ENCODE results near the gene ZCCHC2.

Gene ZCCHC2

DNA sequence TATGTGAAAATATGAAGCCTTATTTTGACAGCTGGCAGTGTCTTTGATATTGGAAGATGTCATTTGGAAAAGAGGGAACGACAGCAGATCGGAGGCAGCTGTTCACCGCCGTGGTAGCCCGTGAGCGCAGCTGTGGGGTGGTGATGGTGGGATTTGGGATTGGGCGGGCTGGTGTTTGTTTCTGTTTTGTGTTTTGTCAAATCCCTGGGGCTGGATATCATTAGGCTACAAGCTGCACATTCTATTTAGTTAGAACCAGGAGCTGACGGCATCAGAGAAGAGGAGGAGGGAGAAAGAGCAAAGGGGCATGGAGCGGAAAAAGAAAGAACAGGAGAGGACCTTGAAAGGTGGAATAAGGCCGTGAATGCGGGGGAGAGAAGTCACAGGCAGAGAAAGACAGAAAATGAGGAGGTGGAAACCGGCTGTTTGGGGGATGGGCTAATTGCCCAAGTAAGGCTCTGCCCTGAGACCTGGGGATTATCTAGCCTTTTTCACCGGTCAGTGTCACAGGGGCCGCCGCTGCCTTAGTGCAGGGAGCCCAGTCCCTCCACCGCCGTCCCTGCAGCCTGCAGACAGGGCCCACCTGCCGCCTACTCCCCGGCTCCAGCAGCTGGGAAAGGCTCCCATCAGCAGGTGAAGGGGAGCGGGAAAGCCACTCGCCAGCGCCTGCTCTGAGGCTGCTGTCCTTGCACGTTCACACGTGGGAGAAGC lies 88.0 kb downstream of the ZCCHC2 start:
- no peak for DNase-seq

DNA sequence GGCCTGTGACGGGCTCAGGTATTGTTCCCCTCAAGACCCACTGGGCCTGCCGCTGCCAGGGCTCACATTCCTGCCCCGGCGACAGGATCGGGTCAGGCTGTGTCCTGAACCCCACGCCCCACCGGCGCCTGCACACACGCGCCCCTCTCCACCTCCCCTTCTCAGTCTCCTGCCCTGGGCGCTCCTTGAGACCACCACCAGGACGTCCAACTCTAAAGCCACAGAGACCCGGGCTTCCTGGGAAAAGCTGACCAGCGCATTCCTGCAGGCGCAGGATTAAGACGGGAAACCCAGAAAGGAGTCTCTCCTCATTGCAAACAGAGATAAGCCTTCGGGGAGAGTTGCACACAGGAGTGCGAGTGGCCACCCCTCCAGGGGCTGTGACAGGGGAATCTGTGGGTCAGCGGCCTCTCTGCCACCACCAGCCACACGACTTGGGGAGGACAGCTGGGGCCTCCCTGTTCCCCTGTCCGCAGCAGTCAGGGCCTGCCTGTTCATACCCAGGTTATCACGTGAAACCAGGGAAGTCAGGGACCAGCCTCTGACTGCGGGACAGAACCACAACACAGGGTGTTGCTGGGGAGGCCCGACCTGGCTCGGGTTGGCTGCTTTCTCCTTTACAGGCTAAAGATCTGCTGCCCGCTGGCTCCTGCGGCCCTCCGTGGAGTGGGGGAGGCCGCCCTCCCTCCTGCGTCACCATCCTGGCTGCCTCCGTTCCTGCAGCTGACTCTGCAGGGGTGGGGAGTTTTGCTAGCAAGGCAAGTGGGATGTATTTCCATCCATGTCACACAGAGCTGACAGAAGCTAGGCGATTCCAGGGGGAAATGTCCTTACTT lies 88.8 kb downstream of the ZCCHC2 start:
- DNase-seq: no peak

DNA sequence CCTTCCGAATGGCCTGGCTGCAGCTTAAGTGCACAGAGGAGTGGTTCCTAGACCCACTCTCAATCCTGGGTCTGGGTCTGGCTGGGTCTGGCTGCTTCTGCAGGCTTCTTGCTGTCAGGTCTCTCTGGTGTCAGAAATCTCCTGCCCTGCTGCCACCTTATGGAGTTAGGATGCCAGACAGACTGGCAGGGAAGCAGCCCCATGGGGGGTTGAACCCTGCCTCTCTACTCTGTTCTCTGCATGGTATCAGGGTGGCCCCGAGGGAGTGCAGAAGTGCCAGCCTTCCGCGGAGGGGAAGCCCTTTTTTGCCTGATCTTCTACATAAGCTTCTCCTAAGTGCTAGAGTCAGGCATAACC lies 89.4 kb downstream of the ZCCHC2 start:
- DNase-seq: no peak

DNA sequence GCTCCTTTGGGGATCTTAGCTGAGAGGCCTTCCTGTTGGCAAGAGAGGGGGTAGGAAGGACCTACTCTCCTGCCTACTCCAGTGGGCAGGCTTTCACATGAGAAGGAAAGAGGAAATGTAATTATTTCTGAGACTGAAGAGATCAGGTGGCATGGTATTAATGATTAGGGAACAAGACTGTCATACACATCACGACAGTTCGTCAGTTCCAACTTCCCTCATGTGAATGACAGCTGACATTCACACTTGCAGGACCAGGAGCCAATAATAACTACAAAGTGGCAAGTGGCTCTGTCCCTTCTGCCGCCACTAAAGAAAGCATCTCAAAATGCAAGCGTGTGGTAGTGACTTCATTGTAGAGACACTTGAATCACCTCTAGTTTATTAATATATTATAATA lies 90.0 kb downstream of the ZCCHC2 start:
- no peak for DNase-seq

DNA sequence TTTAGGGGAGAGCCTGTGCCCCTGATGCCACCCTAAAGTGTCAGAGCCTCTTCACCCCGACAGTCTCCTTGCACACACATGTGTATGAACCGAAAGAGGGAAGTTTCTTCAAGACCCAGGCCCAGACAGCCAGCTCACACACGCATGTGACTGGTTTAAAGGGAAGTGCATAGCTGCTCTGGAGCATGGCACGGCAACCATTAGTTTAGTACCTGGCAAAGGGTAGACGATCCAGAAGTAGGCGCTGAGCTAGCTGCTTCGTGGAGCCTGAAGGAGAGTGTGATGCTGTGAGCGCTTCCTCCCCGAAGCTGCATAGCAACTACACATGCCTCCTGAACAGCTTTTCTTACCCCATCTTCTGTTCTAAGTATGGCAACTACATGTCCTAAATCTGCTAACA lies 91.7 kb downstream of the ZCCHC2 start:
- no peak for DNase-seq

DNA sequence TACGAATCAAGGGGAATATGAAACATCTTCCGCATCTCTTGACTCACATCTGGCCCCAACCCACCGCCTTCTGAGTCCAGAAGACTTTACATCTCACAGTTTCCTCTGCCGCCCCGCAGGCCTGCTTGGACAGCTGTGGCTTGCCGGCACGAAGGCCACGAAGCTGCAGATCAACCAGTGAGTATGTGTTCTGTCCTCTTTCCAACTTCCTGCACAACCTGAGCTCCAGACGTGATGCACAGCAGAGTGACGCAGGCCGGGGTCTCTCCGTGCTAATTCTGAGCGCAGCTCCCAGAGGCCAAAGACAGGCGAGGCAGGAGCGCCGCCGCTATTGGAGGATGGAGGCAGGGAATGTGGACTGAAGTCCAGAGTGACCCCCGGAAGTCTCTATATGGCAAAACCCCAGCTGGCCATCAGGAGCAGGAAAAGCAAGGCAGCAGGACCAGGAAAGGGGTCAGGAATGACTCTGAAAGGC lies 93.5 kb downstream of the ZCCHC2 start:
- DNase-seq: no peak

DNA sequence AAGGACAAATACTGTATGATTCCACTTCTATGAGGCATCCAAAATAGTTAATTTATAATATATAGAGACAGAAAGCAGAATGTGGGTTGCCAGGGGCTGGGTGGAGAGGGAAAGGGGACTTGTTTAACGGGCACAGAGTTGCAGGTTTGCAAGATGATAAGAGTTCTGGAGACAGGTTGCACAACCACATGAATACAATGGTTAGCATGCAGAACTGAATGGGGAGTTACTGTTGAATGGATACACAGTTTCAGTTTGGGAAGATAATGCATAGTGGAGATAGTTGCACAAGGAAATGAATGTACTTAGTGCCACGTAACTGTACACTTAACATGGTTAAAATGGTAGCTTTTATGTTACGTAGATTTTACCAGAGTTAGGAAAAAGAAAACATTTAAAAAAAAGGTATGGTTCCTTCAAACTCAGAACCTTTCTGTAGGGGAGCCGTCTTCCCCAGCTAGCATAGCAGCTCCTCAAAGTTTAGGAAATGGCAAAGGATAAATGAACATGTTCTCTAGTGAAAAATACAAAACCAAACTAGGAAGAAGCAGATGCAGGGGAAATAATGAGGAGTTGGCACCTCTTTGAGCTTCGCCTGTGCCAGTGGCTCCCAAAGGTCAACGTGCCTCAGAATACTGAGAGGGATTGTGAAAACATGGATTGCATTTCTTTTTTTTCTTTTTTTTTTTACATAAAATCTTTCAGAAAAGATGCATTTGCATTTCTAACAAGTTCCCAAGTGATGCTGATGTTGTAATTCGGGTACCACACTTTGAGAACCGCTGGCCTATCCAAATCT lies 95.2 kb downstream of the ZCCHC2 start:
- DNase-seq: no peak

DNA sequence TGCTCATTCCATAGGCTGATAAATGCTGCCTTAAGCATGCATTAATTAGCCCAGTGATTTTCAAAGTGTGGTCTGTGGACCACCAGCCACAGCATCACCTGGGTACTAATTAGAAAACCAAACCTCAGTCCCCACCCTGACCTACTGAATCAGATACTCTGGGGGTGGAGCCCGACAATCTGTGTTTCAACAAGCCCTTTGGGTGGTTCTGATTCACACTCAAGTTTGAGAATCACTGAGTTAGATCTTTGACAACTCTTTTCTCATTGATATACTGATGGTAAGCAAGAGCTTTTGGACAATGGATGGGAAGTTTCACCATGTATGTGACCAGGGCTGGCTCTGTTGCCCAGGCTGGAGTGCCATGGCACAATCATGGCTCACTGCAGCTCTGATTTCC lies 95.9 kb downstream of the ZCCHC2 start:
- DNase-seq: no peak

DNA sequence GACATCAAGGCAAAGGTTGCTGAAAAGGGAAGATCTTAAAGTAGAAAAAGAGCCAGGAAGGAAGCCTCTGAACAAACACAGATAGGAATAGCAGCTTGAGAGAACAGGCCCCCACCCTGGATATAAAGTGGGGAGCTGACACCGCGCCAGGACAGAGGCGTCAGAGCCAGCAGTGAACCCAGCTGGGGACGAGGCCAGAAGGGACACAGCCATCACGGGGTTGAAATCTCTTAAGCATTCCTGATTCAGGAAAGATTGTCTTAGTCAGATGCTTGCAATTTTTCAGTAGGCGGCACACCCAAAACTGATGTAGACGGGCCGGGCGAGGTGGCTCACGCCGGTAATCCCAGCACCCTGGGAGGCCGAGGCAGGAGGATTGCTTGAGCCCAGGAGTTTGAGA lies 98.7 kb downstream of the ZCCHC2 start:
- no peak for DNase-seq

DNA sequence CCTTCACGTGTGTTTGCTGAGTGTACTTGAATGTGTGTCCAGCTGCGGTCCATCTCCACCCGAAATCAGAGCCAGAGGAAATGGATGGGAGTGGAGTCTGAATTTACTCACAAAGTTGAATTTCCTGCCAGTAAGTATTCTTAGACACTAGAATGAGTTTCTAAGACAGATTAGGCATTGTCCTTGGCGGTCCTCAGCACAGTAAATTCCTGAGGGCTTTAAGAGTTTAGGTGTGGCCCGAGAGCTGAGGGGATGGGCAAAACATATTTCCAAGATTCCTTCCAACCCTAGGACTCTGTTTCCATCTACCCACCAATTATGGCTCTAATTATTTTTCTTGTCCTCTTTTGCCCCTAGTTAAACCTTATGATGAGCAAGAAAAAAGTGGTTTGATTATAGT lies 102.2 kb downstream of the ZCCHC2 start:
- DNase-seq: no peak
